HEK293T (cell line): ENCODE data around the gene SIAE.

ENCODE experiments used
- ARNT ChIP-seq: fragments of 450-650 bp; IDR thresholded peaks from 2 replicates; pipeline ENCODE4 v1.6.1; 2017; ENCODE audit warnings: mild to moderate bottlenecking
- BHLHE40 ChIP-seq: fragments of 450-650 bp; IDR thresholded peaks from 2 replicates; pipeline ENCODE4 v1.6.1; 2016; ENCODE audit warnings: mild to moderate bottlenecking, moderate library complexity, borderline replicate concordance
- ELF4 ChIP-seq: fragments of 450-650 bp; IDR thresholded peaks from 2 replicates; pipeline ENCODE4 v1.6.1; 2017; ENCODE audit warnings: antibody characterized with exemption
- FOXA1 ChIP-seq: fragments of 450-650 bp; IDR thresholded peaks from 2 replicates; pipeline ENCODE4 v1.6.1; 2016; ENCODE audit warnings: mild to moderate bottlenecking
- FOXK2 ChIP-seq: fragments of 450-650 bp; IDR thresholded peaks from 2 replicates; pipeline ENCODE4 v1.6.1; 2016; ENCODE audit warnings: mild to moderate bottlenecking
- L3MBTL2 ChIP-seq: fragments of 450-650 bp; conservative IDR thresholded peaks from 2 replicates; pipeline ENCODE4 v1.6.1; 2016; ENCODE audit warnings: mild to moderate bottlenecking
- SUZ12 ChIP-seq: fragments of 450-650 bp; IDR thresholded peaks from 2 replicates; pipeline ENCODE4 v1.6.1; 2016; ENCODE audit warnings: mild to moderate bottlenecking

GRCh38 chr11:124656774-124657630, 16.5 kb downstream of the SIAE start:
- no peak for TF ChIP-seq BHLHE40
- TF ChIP-seq SUZ12, result no peak
- TF ChIP-seq ELF4, result no peak
- TF ChIP-seq FOXA1, result no peak
- TF ChIP-seq FOXK2, result no peak
- no peak for TF ChIP-seq L3MBTL2
- TF ChIP-seq ARNT, result no peak
